ENCODE measurements around the gene UTP3. TPM values are rescaled to one million over a fixed set of nuclear protein-coding genes. Genes with fewer than 3 reads are reported as not detected.
"Not testable (repeated sequence)": the region's sequence is repeated elsewhere in the genome, so short reads cannot be mapped to it uniquely, and the experiment has no call there.

UTP3 gene
- total and polyA plus RNA-seq, 12 donors = 14.9 to 51.1 (median 32.3) TPM

DNA sequence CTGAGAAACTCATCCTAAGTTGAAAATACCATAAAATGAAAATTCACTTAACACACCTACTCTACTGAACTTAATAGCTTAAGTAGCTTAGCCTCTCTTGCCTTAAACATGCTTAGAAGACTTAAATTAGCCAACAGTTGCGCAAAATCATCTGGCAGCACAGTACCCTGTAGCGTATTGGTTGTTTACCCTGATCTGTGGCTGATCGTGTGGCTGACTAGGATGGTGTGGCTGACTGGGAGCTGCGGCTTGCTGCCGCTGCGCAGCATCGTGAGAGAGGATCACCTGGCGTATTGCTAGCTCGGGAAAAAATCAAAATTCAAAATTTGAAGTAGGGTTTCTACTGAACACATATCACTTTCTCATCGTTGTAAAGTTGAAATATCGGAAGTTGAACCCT lies 39.8 kb downstream of the UTP3 start:
- H3K9me3 ChIP-seq (replicated peaks in 1 of 3) = no peaks in the 10 kb centered on the region
- no peaks in the 10 kb centered on the region for H3K36me3 ChIP-seq (replicated peaks in 1 of 2)
- H3K4me3 ChIP-seq = no peak overlapping the region
- 90 to 92% (median 91%) methylated on average over 11 of the region's 11 CpGs for WGBS, 4 donors
- no peak for DNase-seq
- peaks cover 18 to 42% of the 10 kb centered on the region in 2 donors for H3K4me1 ChIP-seq (replicated peaks in 1 of 2)
- H3K27me3 ChIP-seq = no peaks in the 10 kb centered on the region
- H3K27ac ChIP-seq = no peak overlapping the region
- TF ChIP-seq CTCF (IDR thresholded peaks at IDR 0.05) (no peak), POLR2A (IDR thresholded peaks at IDR 0.05) (no peak)
- intact Hi-C loops (cut with DNase I) = no loop called here

DNA sequence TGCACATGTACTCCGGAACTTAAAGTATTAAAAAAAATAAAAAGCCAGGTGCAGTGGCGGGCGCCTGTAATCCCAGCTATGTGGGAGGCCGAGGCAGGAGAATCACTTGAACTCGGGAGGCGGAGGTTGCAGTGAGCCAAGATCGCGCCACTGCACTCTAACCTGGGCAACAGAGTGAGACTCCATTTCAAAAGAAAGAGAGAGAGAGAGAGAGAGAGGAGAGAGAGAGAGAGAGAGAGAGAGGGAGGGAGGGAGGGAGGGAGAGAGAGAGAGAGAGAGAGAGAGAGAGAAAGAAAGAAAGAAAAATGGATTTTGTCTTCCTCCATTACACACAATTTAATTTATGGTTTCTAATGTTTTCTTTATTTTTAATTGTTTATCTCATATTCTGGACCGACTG lies 44.5 kb downstream of the UTP3 start:
- DNase-seq; H3K27ac ChIP-seq; H3K9me3 ChIP-seq (replicated peaks in 1 of 3); H3K4me3 ChIP-seq; H3K27me3 ChIP-seq; intact Hi-C loops (cut with DNase I); H3K36me3 ChIP-seq (replicated peaks in 1 of 2): not testable (repeated sequence)
- H3K4me1 ChIP-seq (replicated peaks in 1 of 2) = peaks cover 26 to 50% of the 10 kb centered on the region in 2 donors
- 90 to 96% (median 93%) methylated on average over 9 of the region's 9 CpGs for WGBS, 4 donors

- WGBS, 4 donors = 1 to 2% (median 1%) methylated on average over 5 of the region's 5 CpGs
- Histone ChIP-seq H3K27me3 (no peaks in the 10 kb centered on the region), H3K4me1 (replicated peaks in 1 of 2) (peaks cover 26 to 48% of the 10 kb centered on the region in 2 donors), H3K36me3 (replicated peaks in 1 of 2) (no peaks in the 10 kb centered on the region), H3K27ac (peak overlapping the region; percentile 68 to 84 (median 81)), H3K9me3 (replicated peaks in 1 of 3) (no peaks in the 10 kb centered on the region), H3K4me3 (peak overlapping the region in 2 of 4 donors; percentile 26 to 53)
- DNase-seq = peak in 2 of 7 donors; percentile 35 to 43
- intact Hi-C loops (cut with DNase I) = no loop called here
- TF ChIP-seq CTCF (IDR thresholded peaks at IDR 0.05) (no peak), POLR2A (IDR thresholded peaks at IDR 0.05) (peak in 1 of 2 donors; percentile 43)
Measured at GRCh38 chr4:70734168-70734954, 46.0 kb downstream of the UTP3 start.

- H3K27me3 ChIP-seq = no peaks in the 10 kb centered on the region
- peak overlapping the region in 1 of 4 donors; percentile 53 for H3K4me3 ChIP-seq
- H3K4me1 ChIP-seq (replicated peaks in 1 of 2) = peaks cover 26 to 54% of the 10 kb centered on the region in 2 donors
- DNase-seq = peak in 1 of 7 donors; percentile 24
- no peak for TF ChIP-seq POLR2A (IDR thresholded peaks at IDR 0.05)
- no peak for TF ChIP-seq CTCF (IDR thresholded peaks at IDR 0.05)
- intact Hi-C loops (cut with DNase I) = no loop called here
- peak overlapping the region; percentile 33 to 84 (median 81) for H3K27ac ChIP-seq
- no peaks in the 10 kb centered on the region for H3K9me3 ChIP-seq (replicated peaks in 1 of 3)
- H3K36me3 ChIP-seq (replicated peaks in 1 of 2) = no peaks in the 10 kb centered on the region
- 0 to 6% (median 3%) methylated on average over 3 of the region's 3 CpGs for WGBS, 4 donors
Measured at GRCh38 chr4:70734971-70735370, 46.6 kb downstream of the UTP3 start.

- 24 to 52% (median 33%) methylated on average over 2 of the region's 2 CpGs for WGBS, 4 donors
- H3K4me3 ChIP-seq; H3K36me3 ChIP-seq (replicated peaks in 1 of 2); H3K9me3 ChIP-seq (replicated peaks in 1 of 3); intact Hi-C loops (cut with DNase I); H3K27me3 ChIP-seq: not testable (repeated sequence)
- Histone ChIP-seq H3K4me1 (replicated peaks in 1 of 2) (peaks cover 26 to 63% of the 10 kb centered on the region in 2 donors), H3K27ac (peak overlapping the region in 4 of 5 donors; percentile 70 to 84 (median 82))
- peak in 1 of 6 experiments; percentile 11 for TF ChIP-seq CTCF (IDR thresholded peaks at IDR 0.05)
- peak; percentile 46 to 76 (median 66) for DNase-seq
Measured at GRCh38 chr4:70735915-70736314, 47.6 kb downstream of the UTP3 start.

Measured in adrenal gland (tissue), 12 donors.